GM21737 (cell line): ENCODE results near the gene NPAS4.
"Not testable (repeated sequence)": the region's sequence is repeated elsewhere in the genome, so short reads cannot be mapped to it uniquely, and the experiment has no call there.

Experiments used
- ATAC-seq: cut with Tn5 transposase; IDR thresholded peaks from one replicate; pipeline ENCODE4 v1.9.1; 2021; ENCODE audit warnings: mild to moderate bottlenecking, moderate library complexity; ENCODE audit not compliant: unreplicated experiment

The NPAS4 gene

GRCh38 chr11:66417000-66417399, 3.8 kb upstream of the NPAS4 start:
- no peak for ATAC-seq

- ATAC-seq: no peak
Measured at GRCh38 chr11:66418168-66418985, 2.5 kb upstream of the NPAS4 start.

GRCh38 chr11:66418986-66419308, 1.9 kb upstream of the NPAS4 start:
- ATAC-seq: no peak

- no peak for ATAC-seq
Measured at GRCh38 chr11:66419825-66420224, 1.0 kb upstream of the NPAS4 start.

- ATAC-seq: no peak
Measured at GRCh38 chr11:66421492-66422205, 814 bp downstream of the NPAS4 start.

GRCh38 chr11:66426314-66426713, 5.5 kb downstream of the NPAS4 start:
- ATAC-seq: no peak

- no peak for ATAC-seq
Measured at GRCh38 chr11:66428933-66429332, 8.1 kb downstream of the NPAS4 start.

- no peak for ATAC-seq
Measured at GRCh38 chr11:66429983-66430602, 9.3 kb downstream of the NPAS4 start.

- ATAC-seq: not testable (repeated sequence)
Measured at GRCh38 chr11:66431287-66431686, 10.5 kb downstream of the NPAS4 start.

GRCh38 chr11:66431871-66432329, 11.1 kb downstream of the NPAS4 start:
- ATAC-seq: not testable (repeated sequence)

GRCh38 chr11:66432597-66432996, 11.8 kb downstream of the NPAS4 start:
- ATAC-seq: no peak

GRCh38 chr11:66437979-66438503, 17.2 kb downstream of the NPAS4 start:
- peak; percentile 9 for ATAC-seq

- ATAC-seq: peak; percentile 90
Measured at GRCh38 chr11:66438504-66439466, 17.9 kb downstream of the NPAS4 start, which contains the start of gene MRPL11. TSS of gene MRPL11 (minus strand) at chr11:66438848. CDS start at chr11:66438754, 94 bp downstream.

- not testable (repeated sequence) for ATAC-seq
Measured at GRCh38 chr11:66440101-66440939, 19.5 kb downstream of the NPAS4 start.

- ATAC-seq: not testable (repeated sequence)
Measured at GRCh38 chr11:66440940-66441282, 20.1 kb downstream of the NPAS4 start.

- no peak for ATAC-seq
Measured at GRCh38 chr11:66443602-66444001, 22.8 kb downstream of the NPAS4 start.

- ATAC-seq: no peak
Measured at GRCh38 chr11:66447012-66447411, 26.2 kb downstream of the NPAS4 start.

GRCh38 chr11:66448523-66448922, 27.7 kb downstream of the NPAS4 start:
- ATAC-seq: no peak

GRCh38 chr11:66450560-66450959, 29.7 kb downstream of the NPAS4 start:
- ATAC-seq: no peak
